IMR-90 (cell line): Measurements from ENCODE around the gene MAS1. TPM values are rescaled to one million over a fixed set of nuclear protein-coding genes. Genes with fewer than 3 reads are reported as not detected.
A peak's percentile ranks its signal among the peaks of the same experiment; 100 is the strongest.

Experiments used
- ATAC-seq: fragments of 200-7000 bp; cut with Tn5 transposase; 2 replicates; pipeline ENCODE4 v1.9.1; 2020; ENCODE audit warnings: low read depth, mild to moderate bottlenecking, moderate library complexity
- BruUV-seq: library from RNA; stranded (reverse); fragments of 400-500 nt; replicated peaks from 2 replicates; lab custom pipeline; 2021; lab: Mats Ljungman, UMichigan
- CTCF ChIA-PET: fragments of 300-600 bp; formaldehyde crosslinking; extraction: SDS; loops from one replicate; lab custom pipeline; 2021; ENCODE audit warnings: antibody characterized with exemption; lab: Yijun Ruan, JAX
- POLR2A ChIA-PET: fragments of 300-600 bp; sonication (Branson Sonifier 250); formaldehyde crosslinking; loops from one replicate; lab custom pipeline; 2022; ENCODE audit warnings: antibody characterized with exemption; ENCODE audit not compliant: unreplicated experiment; lab: Charles Lee
- DNase-seq: peaks from one replicate; pipeline ENCODE4 v3.0.0; 2013
- H2AFZ ChIP-seq: replicated peaks from 2 replicates; pipeline ENCODE3; 2013; ENCODE audit warnings: low read length, mild to moderate bottlenecking; ENCODE audit not compliant: poor library complexity
- H2AK5ac ChIP-seq: 2 replicates; pipeline ENCODE4 v1.6.1; 2013; ENCODE audit warnings: low read depth, low read length, inconsistent platforms
- H2AK9ac ChIP-seq: replicated peaks from 2 replicates; pipeline ENCODE3; 2013; ENCODE audit warnings: mild to moderate bottlenecking, low read depth, low read length, moderate library complexity; ENCODE audit not compliant: poor library complexity
- H2BK120ac ChIP-seq: 2 replicates; pipeline ENCODE4 v1.6.1; 2013; ENCODE audit warnings: low read depth, low read length, inconsistent platforms
- H2BK15ac ChIP-seq: 3 replicates; pipeline ENCODE4 v1.6.1; 2013; ENCODE audit warnings: low read depth, low read length, inconsistent platforms
- H2BK20ac ChIP-seq: 2 replicates; pipeline ENCODE4 v1.6.1; 2013; ENCODE audit warnings: low read depth, mild to moderate bottlenecking, inconsistent platforms, low read length, moderate library complexity
- H2BK5ac ChIP-seq: 2 replicates; pipeline ENCODE4 v1.6.1; 2013; ENCODE audit warnings: mild to moderate bottlenecking, low read depth, low read length, inconsistent platforms; ENCODE audit not compliant: poor library complexity, severe bottlenecking
- H3K14ac ChIP-seq: replicated peaks from 2 replicates; pipeline ENCODE4 v1.6.1; 2013; ENCODE audit warnings: low read depth, low read length, inconsistent platforms
- H3K18ac ChIP-seq: 2 replicates; pipeline ENCODE4 v1.6.1; 2013; ENCODE audit warnings: low read depth, low read length, control low read depth
- H3K23ac ChIP-seq: 2 replicates; pipeline ENCODE4 v1.6.1; 2013; ENCODE audit warnings: low read depth, low read length, inconsistent platforms
- H3K27ac ChIP-seq: 2 replicates; pipeline ENCODE4 v1.5.1; 2013; ENCODE audit warnings: mild to moderate bottlenecking, control low read depth, low read length; ENCODE audit not compliant: insufficient read depth
- H3K27me3 ChIP-seq: 2 replicates; pipeline ENCODE4 v1.6.1; 2013; ENCODE audit warnings: low read length; ENCODE audit not compliant: control insufficient read depth, insufficient read depth
- H3K36me3 ChIP-seq: 2 replicates; pipeline ENCODE4 v1.6.1; 2013; ENCODE audit warnings: low read length, mixed read lengths; ENCODE audit not compliant: control insufficient read depth, insufficient read depth
- H3K4ac ChIP-seq: 2 replicates; pipeline ENCODE4 v1.6.1; 2013; ENCODE audit warnings: low read depth, low read length, inconsistent platforms
- H3K4me1 ChIP-seq: 2 replicates; pipeline ENCODE4 v1.6.1; 2013; ENCODE audit warnings: low read length, mixed read lengths; ENCODE audit not compliant: control insufficient read depth, insufficient read depth
- H3K4me2 ChIP-seq: 2 replicates; pipeline ENCODE4 v1.6.1; 2013; ENCODE audit warnings: low read depth, mild to moderate bottlenecking, control low read depth, low read length, moderate library complexity
- H3K4me3 ChIP-seq: 2 replicates; pipeline ENCODE4 v1.5.1; 2013; ENCODE audit warnings: low read depth, mild to moderate bottlenecking, control low read depth, low read length, moderate library complexity; ENCODE audit not compliant: insufficient read depth
- H3K56ac ChIP-seq: 2 replicates; pipeline ENCODE4 v1.6.1; 2013; ENCODE audit warnings: low read length, inconsistent platforms; ENCODE audit not compliant: insufficient read depth; ENCODE audit errors: extremely low read depth
- H3K79me1 ChIP-seq, 2 experiments: 2 replicates each; pipeline ENCODE4 v1.6.1; 2013; ENCODE audit warnings: low read length in 2 of 2, inconsistent platforms in 1 of 2, low read depth in 1 of 2
- H3K9ac ChIP-seq: 2 replicates; pipeline ENCODE4 v1.6.1; 2013; ENCODE audit warnings: low read depth, low read length, control low read depth
- H3K9me1 ChIP-seq: 2 replicates; pipeline ENCODE4 v1.6.1; 2013; ENCODE audit warnings: low read length, inconsistent platforms; ENCODE audit not compliant: insufficient read depth
- H3K9me3 ChIP-seq: 2 replicates; pipeline ENCODE4 v1.6.1; 2013; ENCODE audit warnings: low read length; ENCODE audit not compliant: control insufficient read depth, insufficient read depth
- H4K20me1 ChIP-seq: 2 replicates; pipeline ENCODE4 v1.6.1; 2013; ENCODE audit warnings: low read length, inconsistent platforms; ENCODE audit not compliant: insufficient read depth
- H4K5ac ChIP-seq: 2 replicates; pipeline ENCODE4 v1.6.1; 2013; ENCODE audit warnings: mild to moderate bottlenecking, low read depth, low read length, control low read depth
- H4K8ac ChIP-seq, 2 experiments: 2 replicates each; pipeline ENCODE4 v1.6.1; 2013; ENCODE audit warnings: low read depth in 2 of 2, low read length in 2 of 2, control low read depth in 1 of 2, inconsistent platforms in 1 of 2
- H4K91ac ChIP-seq: 2 replicates; pipeline ENCODE4 v1.6.1; 2013; ENCODE audit warnings: low read depth, low read length, inconsistent platforms; ENCODE audit not compliant: insufficient read depth
- CEBPB ChIP-seq: IDR thresholded peaks from 2 replicates; pipeline ENCODE4 v1.6.1; 2012; ENCODE audit warnings: low read depth, low read length, improper control_type of control experiment
- RAD21 ChIP-seq: IDR thresholded peaks from 2 replicates; pipeline ENCODE4 v1.6.1; 2012; ENCODE audit warnings: low read length, improper control_type of control experiment
- WGBS, 2 experiments: methylation state at CpG; one replicate each; pipeline versions ENCODE4 v1.1.5 to v1.1.7; 2013; ENCODE audit warnings: missing lambda C conversion rate in 2 of 2; ENCODE audit not compliant: insufficient read length in 1 of 2; ENCODE audit errors: extremely low coverage in 2 of 2; 5-methylcytosine and 5-hydroxymethylcytosine counted together
- dilution Hi-C: fragments of 300-500 bp; cut with HindIII; formaldehyde crosslinking; loops from one replicate; pipeline ENCODE4 v1.14.3; 2018; ENCODE audit warnings: low sequenced_read_pairs; ENCODE audit not compliant: unreplicated experiment
- in situ Hi-C: fragments of 300-500 bp; cut with MboI; formaldehyde crosslinking; loops from 3 replicates; pipeline ENCODE4 v1.14.3; 2019; ENCODE audit warnings: low sequenced_read_pairs, inconsistent platforms, mixed read lengths
- intact Hi-C: fragments of 100-400 bp; cut with micrococcal nuclease; formaldehyde crosslinking; loops from 2 replicates; pipeline ENCODE4 v1.10.0; 2022
- polyA plus RNA-seq, 3 experiments: library from polyadenylated mRNA; depleted of rRNA; stranded (reverse); fragments of >200 nt; gene quantifications; 2 replicates each; pipeline ENCODE4 v1.2.3, GENCODE V29; 2012; ENCODE audit warnings: low replicate concordance in 1 of 3
- total RNA-seq: library from RNA; depleted of rRNA; stranded (reverse); fragments of >200 nt; gene quantifications from 2 replicates; pipeline ENCODE4 v1.2.3, GENCODE V29; 2012

MAS1 gene
- total and polyA plus RNA-seq, 2 of the 4 experiments (the other 2 are of a cell fraction) = under 0.01 TPM; not detected in 1

DNA sequence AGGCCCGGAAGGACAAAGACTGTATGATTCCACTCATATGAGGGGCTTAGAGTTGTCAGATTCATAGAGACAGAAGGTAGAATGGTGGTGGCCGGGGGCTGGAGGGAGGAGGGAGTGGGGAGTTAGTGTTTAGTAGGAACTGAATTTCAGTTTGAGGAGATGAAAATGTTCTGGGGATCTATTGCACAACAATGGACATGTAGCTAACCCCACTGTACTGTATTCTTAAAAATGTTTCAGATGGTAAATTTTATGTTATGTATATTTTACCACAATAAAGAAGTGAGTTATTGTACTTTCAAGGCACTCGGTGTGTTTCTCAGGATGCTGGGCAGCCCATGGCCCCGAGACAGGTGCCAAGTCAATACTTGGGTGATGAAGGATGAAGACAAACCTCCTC is 25.4 kb downstream of the MAS1 start:
- H3K9ac ChIP-seq = no peak overlapping the region
- in situ Hi-C loops (no loop called here), dilution Hi-C loops (no loop called here), intact Hi-C loops (no loop called here)
- ChIA-PET POLR2A (no interaction called here), CTCF (no interaction called here)
- H2AFZ ChIP-seq = peak overlapping the region; percentile 41
- no peak overlapping the region for H2BK5ac ChIP-seq
- no peaks in the 10 kb centered on the region for H3K79me1 ChIP-seq
- BruUV-seq = no TSS peak
- H3K14ac ChIP-seq = no peak overlapping the region
- peaks cover 22% of the 10 kb centered on the region for H3K27me3 ChIP-seq
- TF ChIP-seq CEBPB (peak; percentile 46), RAD21 (no peak)
- 100% methylated on average over 1 of the region's 4 CpGs; no CpG with 5 or more reads in 1 of the 2 experiments for WGBS, 2 experiments
- H3K4me2 ChIP-seq = no peak overlapping the region
- no peak overlapping the region for H2AK5ac ChIP-seq
- no peak overlapping the region for H3K18ac ChIP-seq
- no peak overlapping the region for H3K56ac ChIP-seq
- DNase-seq = no peak
- H4K8ac ChIP-seq = no peak overlapping the region
- no peak overlapping the region for H2AK9ac ChIP-seq
- H4K91ac ChIP-seq = no peak overlapping the region
- H2BK120ac ChIP-seq = no peak overlapping the region
- H3K4me3 ChIP-seq = no peak overlapping the region
- no peak overlapping the region for H3K27ac ChIP-seq
- H3K9me3 ChIP-seq = no peaks in the 10 kb centered on the region
- H2BK15ac ChIP-seq = no peak overlapping the region
- no peaks in the 10 kb centered on the region for H3K36me3 ChIP-seq
- no peak overlapping the region for H4K5ac ChIP-seq
- H4K20me1 ChIP-seq = no peaks in the 10 kb centered on the region
- no peak for ATAC-seq
- peaks cover 2% of the 10 kb centered on the region; the same call in 1 of the 2 replicates for H3K4me1 ChIP-seq
- H3K4ac ChIP-seq = no peak overlapping the region
- no peaks in the 10 kb centered on the region for H3K9me1 ChIP-seq
- H2BK20ac ChIP-seq = no peak overlapping the region
- no peak overlapping the region for H3K23ac ChIP-seq
